Calu3 (cell line): ENCODE data around the gene BATF3. TPM values are rescaled to one million over a fixed set of nuclear protein-coding genes. Genes with fewer than 3 reads are reported as not detected.

ENCODE experiments used
- BruUV-seq: library from RNA; stranded (reverse); fragments of 400-500 nt; replicated peaks from 2 replicates; lab custom pipeline; 2021; lab: Mats Ljungman, UMichigan
- CTCF ChIA-PET: fragments of 300-600 bp; sonication (Branson Sonifier 250); formaldehyde crosslinking; loops from one replicate; lab custom pipeline; 2022; ENCODE audit warnings: antibody characterized with exemption; lab: Charles Lee
- DNase-seq: peaks from one replicate; pipeline ENCODE4 v3.0.0; 2022
- H3K27ac Mint-ChIP-seq: one replicate; pipeline ENCODE4 v1.8.0; 2022; ENCODE audit warnings: mixed read lengths; ENCODE audit not compliant: unreplicated experiment
- H3K27me3 Mint-ChIP-seq: one replicate; pipeline ENCODE4 v1.8.0; 2022; ENCODE audit warnings: mixed read lengths; ENCODE audit not compliant: unreplicated experiment
- H3K36me3 Mint-ChIP-seq: one replicate; pipeline ENCODE4 v1.8.0; 2022; ENCODE audit warnings: mild to moderate bottlenecking, moderate library complexity, mixed read lengths; ENCODE audit not compliant: insufficient read depth, unreplicated experiment
- H3K4me1 Mint-ChIP-seq: one replicate; pipeline ENCODE4 v1.8.0; 2022; ENCODE audit warnings: mild to moderate bottlenecking, low read depth, mixed read lengths; ENCODE audit not compliant: unreplicated experiment
- H3K4me3 Mint-ChIP-seq: one replicate; pipeline ENCODE4 v1.8.0; 2022; ENCODE audit warnings: mild to moderate bottlenecking, low read depth, moderate library complexity, mixed read lengths; ENCODE audit not compliant: unreplicated experiment
- H3K9me3 Mint-ChIP-seq: one replicate; pipeline ENCODE4 v1.8.0; 2022; ENCODE audit warnings: low read depth, mixed read lengths; ENCODE audit not compliant: unreplicated experiment
- intact Hi-C: fragments of 100-400 bp; cut with micrococcal nuclease; formaldehyde crosslinking; loops from one replicate; pipeline ENCODE4 v1.10.0; 2022; ENCODE audit not compliant: unreplicated experiment
- total RNA-seq: library from RNA; stranded (reverse); gene quantifications from 2 replicates; pipeline ENCODE4 v1.2.3, GENCODE V29; 2022
- TF ChIP-seq, protein P1 (sequence below): fragments of 200-600 bp; IDR thresholded peaks from one replicate; pipeline ENCODE4 v1.8.0; 2022; ENCODE audit warnings: antibody characterized with exemption; ENCODE audit not compliant: unreplicated experiment

BATF3 gene
- total RNA-seq, 1 experiment from 2014 or later, result 0.90 TPM

DNA sequence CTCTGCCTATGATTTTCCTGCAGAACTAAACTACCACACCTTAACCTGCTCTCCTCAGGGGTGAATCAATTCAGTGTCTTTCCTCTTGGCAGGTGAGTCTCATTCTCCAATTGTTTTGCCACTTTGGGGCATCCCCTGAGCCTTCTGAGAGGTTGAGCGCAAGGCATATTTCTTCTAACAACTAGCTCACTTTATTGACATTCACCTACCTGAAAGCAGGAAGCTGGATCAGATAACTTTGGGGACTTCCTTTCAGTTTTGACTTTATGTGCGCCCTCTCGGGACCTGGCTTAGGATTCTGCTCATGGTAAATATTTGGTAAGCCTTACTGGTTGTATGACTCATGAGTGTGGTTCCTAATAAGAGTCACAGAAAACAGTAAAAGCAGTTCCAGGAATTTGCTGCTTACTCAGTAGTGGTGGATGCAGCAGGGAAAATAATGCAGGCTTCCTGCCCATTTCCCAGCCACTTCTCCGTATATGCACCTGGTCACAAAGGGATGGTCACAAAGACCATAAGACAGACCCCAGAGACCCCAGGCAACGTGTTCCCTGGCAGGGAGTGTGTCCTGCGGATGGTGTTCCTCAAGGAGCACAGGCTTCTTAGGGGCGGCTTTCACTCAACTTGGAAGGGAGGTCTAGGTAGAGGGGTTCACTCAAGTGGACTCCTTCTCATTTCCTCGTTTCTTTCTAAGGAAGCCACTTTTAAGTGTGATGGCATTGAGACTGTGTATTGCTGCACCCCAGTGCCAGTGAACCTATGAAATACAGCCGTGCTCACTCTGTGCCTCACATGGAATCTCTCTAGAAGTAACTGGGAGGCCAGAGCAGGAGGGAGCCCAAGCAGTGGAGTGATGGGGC is 22.0 kb upstream of the BATF3 start:
- H3K9me3 Mint-ChIP-seq, result no peaks in the 10 kb centered on the region
- no TSS peak for BruUV-seq

DNA sequence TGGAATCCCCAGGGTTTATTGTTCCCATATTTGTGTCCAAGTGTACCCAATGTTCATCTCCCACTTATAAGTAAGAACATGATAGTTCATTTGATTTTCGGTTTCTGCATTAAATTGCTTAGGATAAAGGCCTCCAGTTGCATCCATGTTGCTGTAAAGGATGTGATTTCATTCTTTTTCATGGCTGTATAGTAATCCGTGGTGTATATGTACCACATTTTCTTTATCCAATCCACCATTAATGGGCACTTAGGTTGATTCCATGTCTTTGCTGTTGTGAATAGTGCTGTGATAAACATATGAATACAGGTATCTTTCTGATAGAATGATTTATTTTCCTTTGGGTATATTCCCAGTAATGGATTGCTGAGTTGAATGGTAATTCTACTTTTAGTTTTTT is 20.0 kb upstream of the BATF3 start:
- DNase-seq, result no peak
- Mint-ChIP-seq H3K4me3 (no peak overlapping the region), H3K4me1 (peaks cover 19% of the 10 kb centered on the region), H3K27me3 (peaks cover 23% of the 10 kb centered on the region), H3K27ac (no peak overlapping the region), H3K9me3 (no peaks in the 10 kb centered on the region), H3K36me3 (no peaks in the 10 kb centered on the region)
- CTCF ChIA-PET, result no interaction called here
- no TSS peak for BruUV-seq
- intact Hi-C loops, result no loop called here
- TF ChIP-seq, protein P1, sequence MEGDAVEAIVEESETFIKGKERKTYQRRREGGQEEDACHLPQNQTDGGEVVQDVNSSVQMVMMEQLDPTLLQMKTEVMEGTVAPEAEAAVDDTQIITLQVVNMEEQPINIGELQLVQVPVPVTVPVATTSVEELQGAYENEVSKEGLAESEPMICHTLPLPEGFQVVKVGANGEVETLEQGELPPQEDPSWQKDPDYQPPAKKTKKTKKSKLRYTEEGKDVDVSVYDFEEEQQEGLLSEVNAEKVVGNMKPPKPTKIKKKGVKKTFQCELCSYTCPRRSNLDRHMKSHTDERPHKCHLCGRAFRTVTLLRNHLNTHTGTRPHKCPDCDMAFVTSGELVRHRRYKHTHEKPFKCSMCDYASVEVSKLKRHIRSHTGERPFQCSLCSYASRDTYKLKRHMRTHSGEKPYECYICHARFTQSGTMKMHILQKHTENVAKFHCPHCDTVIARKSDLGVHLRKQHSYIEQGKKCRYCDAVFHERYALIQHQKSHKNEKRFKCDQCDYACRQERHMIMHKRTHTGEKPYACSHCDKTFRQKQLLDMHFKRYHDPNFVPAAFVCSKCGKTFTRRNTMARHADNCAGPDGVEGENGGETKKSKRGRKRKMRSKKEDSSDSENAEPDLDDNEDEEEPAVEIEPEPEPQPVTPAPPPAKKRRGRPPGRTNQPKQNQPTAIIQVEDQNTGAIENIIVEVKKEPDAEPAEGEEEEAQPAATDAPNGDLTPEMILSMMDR, result no peak

More for the DNA sequence above, 22.0 kb upstream of the BATF3 start:
- TF ChIP-seq, protein P1, result no peak
- peak; percentile 58 for DNase-seq
- CTCF ChIA-PET, result interaction anchor here (1.0 to 1.4 kb wide), 4 partner anchors 56 to 266 kb away, joined by 4 to 13 read pairs (median 4); no protein-coding TSS in a partner anchor
- Mint-ChIP-seq H3K27ac (no peak overlapping the region), H3K4me3 (peak overlapping the region; percentile 45), H3K4me1 (peaks cover 24% of the 10 kb centered on the region), H3K27me3 (peaks cover 23% of the 10 kb centered on the region), H3K36me3 (no peaks in the 10 kb centered on the region)
- intact Hi-C loops, result no loop called here

DNA sequence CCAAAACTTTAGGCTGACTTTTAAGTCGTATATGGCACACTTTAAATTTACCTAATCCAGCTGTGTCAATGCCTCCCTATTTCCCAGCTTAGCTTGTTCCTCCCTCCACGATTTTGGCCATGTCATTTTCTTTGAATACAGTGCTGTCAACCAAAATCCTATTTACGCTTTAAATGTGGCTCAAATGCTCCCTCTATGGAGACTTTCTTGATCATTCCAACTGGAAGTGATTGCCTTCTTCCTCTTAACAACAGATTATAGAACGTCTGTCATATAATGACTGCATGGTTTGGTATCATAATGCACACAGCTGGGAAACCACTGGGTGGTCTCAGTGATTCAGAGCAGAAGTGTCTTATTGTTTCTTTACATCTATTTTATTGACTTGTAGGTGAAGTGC is 18.9 kb upstream of the BATF3 start:
- CTCF ChIA-PET, result interaction anchor here (0.5 kb wide), 1 partner anchor 745 kb away, joined by 3 read pairs; no protein-coding TSS in a partner anchor
- peaks cover 19% of the 10 kb centered on the region for H3K4me1 Mint-ChIP-seq
- TF ChIP-seq, protein P1, result no peak
- H3K27me3 Mint-ChIP-seq, result peaks cover 23% of the 10 kb centered on the region
- intact Hi-C loops, result no loop called here
- BruUV-seq, result no TSS peak
- H3K9me3 Mint-ChIP-seq, result no peaks in the 10 kb centered on the region
- peak overlapping the region; percentile 1 for H3K27ac Mint-ChIP-seq
- no peak overlapping the region for H3K4me3 Mint-ChIP-seq
- H3K36me3 Mint-ChIP-seq, result no peaks in the 10 kb centered on the region
- no peak for DNase-seq

DNA sequence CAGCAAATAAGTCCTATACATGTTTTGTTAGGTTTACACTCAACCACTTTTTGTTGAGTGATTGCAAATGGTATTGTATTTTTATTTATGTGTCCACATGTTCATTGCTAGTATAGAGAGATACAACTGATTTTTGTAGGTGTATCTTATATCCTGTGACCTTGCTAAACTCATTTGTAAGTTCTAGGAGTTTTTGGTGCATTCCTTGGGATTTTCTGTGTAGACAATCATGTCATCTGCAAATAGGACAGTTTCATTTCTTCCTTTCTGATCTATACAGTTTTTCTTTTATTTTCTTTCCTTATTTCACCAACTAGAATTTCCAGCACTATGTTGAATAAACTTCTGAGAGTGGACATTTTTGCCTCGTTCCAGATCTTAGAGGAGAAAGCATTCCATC is 16.5 kb upstream of the BATF3 start:
- TF ChIP-seq, protein P1, result no peak
- no peak overlapping the region for H3K27ac Mint-ChIP-seq
- CTCF ChIA-PET, result no interaction called here
- H3K4me1 Mint-ChIP-seq, result peaks cover 2% of the 10 kb centered on the region
- H3K27me3 Mint-ChIP-seq, result peaks cover 23% of the 10 kb centered on the region
- H3K4me3 Mint-ChIP-seq, result no peak overlapping the region
- no TSS peak for BruUV-seq
- no peaks in the 10 kb centered on the region for H3K36me3 Mint-ChIP-seq
- no peak for DNase-seq
- intact Hi-C loops, result no loop called here
- no peaks in the 10 kb centered on the region for H3K9me3 Mint-ChIP-seq
